ENCODE measurements around the gene ANKRD13D.

DNA sequence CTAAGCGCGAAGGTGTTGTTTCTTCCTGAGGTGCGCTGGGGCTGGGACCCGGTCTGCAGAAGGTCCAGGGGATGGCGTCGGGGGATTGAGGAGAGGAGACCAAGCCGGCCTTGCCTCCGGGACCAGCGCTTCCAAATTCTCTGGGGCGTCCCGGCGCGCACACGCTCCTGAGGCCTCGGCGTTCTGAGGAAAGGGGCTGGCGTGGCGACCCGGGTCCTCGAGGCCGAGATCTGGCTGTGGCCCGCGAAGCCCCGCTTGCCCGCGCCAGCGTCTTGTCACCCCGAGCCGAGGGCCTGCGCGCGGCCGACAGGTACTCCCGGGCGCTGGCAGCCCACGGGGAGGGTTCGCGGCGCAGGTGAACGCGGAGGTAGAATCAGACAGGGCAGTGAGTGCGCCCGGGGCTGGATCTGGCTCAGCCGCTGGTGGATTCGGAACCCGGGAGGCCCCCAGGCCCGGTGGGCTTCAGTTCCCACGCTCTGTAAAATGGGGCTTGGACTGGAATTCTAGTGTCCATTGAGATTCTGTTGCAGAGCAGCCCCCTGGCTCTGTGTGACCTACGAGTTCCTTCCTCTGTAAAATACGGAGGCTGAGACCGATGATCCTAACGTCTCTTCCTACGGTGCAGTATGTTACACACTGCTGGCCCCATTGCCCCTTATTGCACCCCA lies 28.9 kb downstream of the ANKRD13D start:
- TF ChIP-seq CTCF (conservative IDR thresholded peaks at IDR 0.05) (peak; percentile 72), ZFX (IDR thresholded peaks at IDR 0.05) (peak; percentile 87; the same call in 1 of the 2 replicates)

Measured in C4-2B (cell line).